ENCODE measurements around the gene CLTC.
A peak's percentile ranks its signal among the peaks of the same experiment; 100 is the strongest.

The CLTC gene

GRCh38 chr17:59695945-59696681 is 76.4 kb downstream of the CLTC start:
- POLR2A ChIA-PET, result no interaction called here
- CTCF ChIA-PET, result interaction anchor here (1.0 kb wide), 1 partner anchor 28 kb away, joined by 3 read pairs; no protein-coding TSS in a partner anchor
- no peak for TF ChIP-seq CTCF (IDR thresholded peaks at IDR 0.05; ENCODE audit: control extremely low read depth, extremely low read depth, low read depth, missing control alignments)
- no peak for DNase-seq (ENCODE audit: extremely low spot score)

- DNase-seq (ENCODE audit: extremely low spot score), result peak; percentile 29
- ChIA-PET CTCF (interaction anchor here (1.0 kb wide), 1 partner anchor 29 kb away, joined by 3 read pairs; no protein-coding TSS in a partner anchor), POLR2A (no interaction called here)
- TF ChIP-seq CTCF (IDR thresholded peaks at IDR 0.05; ENCODE audit: control extremely low read depth, extremely low read depth, low read depth, missing control alignments), result no peak
Observed at GRCh38 chr17:59696682-59697277, 77.1 kb downstream of the CLTC start.

GRCh38 chr17:59698143-59698542 is 78.4 kb downstream of the CLTC start:
- CTCF ChIA-PET, result interaction anchor here (1.8 kb wide), 1 partner anchor 24 kb away, joined by 4 read pairs; no protein-coding TSS in a partner anchor
- no peak for TF ChIP-seq CTCF (IDR thresholded peaks at IDR 0.05; ENCODE audit: control extremely low read depth, extremely low read depth, low read depth, missing control alignments)
- POLR2A ChIA-PET, result no interaction called here
- no peak for DNase-seq (ENCODE audit: extremely low spot score)

GRCh38 chr17:59699218-59699617 is 79.5 kb downstream of the CLTC start:
- no peak for TF ChIP-seq CTCF (IDR thresholded peaks at IDR 0.05; ENCODE audit: control extremely low read depth, extremely low read depth, low read depth, missing control alignments)
- ChIA-PET CTCF (interaction anchor here (1.0 to 1.2 kb wide), 2 partner anchors 38 to 42 kb away, joined by 3 to 4 read pairs; no protein-coding TSS in a partner anchor), POLR2A (no interaction called here)
- DNase-seq (ENCODE audit: extremely low spot score), result no peak

- POLR2A ChIA-PET, result interaction anchor here (0.6 kb wide), 1 partner anchor 128 kb away, joined by 4 read pairs; no protein-coding TSS in a partner anchor
- no peak for DNase-seq (ENCODE audit: extremely low spot score)
- no peak for TF ChIP-seq CTCF (IDR thresholded peaks at IDR 0.05; ENCODE audit: control extremely low read depth, extremely low read depth, low read depth, missing control alignments)
- CTCF ChIA-PET, result interaction anchor here (1.0 to 1.2 kb wide), 2 partner anchors 39 to 43 kb away, joined by 3 to 4 read pairs; no protein-coding TSS in a partner anchor
Observed at GRCh38 chr17:59699786-59700185, 80.1 kb downstream of the CLTC start.

GRCh38 chr17:59702304-59702703 is 82.6 kb downstream of the CLTC start:
- no peak for TF ChIP-seq CTCF (IDR thresholded peaks at IDR 0.05; ENCODE audit: control extremely low read depth, extremely low read depth, low read depth, missing control alignments)
- POLR2A ChIA-PET, result interaction anchor here (1.1 kb wide), 1 partner anchor 52 kb away, joined by 5 read pairs; no protein-coding TSS in a partner anchor
- CTCF ChIA-PET, result interaction anchor here (1.0 to 4.1 kb wide), 5 partner anchors 16 to 440 kb away, joined by 3 to 11 read pairs (median 5); no protein-coding TSS in a partner anchor
- DNase-seq (ENCODE audit: extremely low spot score), result no peak

All from GM10248 (cell line).